ENCODE measurements around the gene CPSF6.
"Not testable (repeated sequence)": the region's sequence is repeated elsewhere in the genome, so short reads cannot be mapped to it uniquely, and the experiment has no call there.

The CPSF6 gene, protein sequence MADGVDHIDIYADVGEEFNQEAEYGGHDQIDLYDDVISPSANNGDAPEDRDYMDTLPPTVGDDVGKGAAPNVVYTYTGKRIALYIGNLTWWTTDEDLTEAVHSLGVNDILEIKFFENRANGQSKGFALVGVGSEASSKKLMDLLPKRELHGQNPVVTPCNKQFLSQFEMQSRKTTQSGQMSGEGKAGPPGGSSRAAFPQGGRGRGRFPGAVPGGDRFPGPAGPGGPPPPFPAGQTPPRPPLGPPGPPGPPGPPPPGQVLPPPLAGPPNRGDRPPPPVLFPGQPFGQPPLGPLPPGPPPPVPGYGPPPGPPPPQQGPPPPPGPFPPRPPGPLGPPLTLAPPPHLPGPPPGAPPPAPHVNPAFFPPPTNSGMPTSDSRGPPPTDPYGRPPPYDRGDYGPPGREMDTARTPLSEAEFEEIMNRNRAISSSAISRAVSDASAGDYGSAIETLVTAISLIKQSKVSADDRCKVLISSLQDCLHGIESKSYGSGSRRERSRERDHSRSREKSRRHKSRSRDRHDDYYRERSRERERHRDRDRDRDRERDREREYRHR

GRCh38 chr12:69239352-69239921 lies at the start of gene CPSF6:
CPSF6 (plus strand) TSS chr12:69239569; CDS start chr12:69239647, 78 bp downstream.
- DNase-seq (ENCODE audit: low read depth, low spot score), result peak; percentile 91

- DNase-seq (ENCODE audit: low read depth, low spot score), result no peak
These were observed 42.8 kb upstream of the CPSF6 start for GRCh38 chr12:69196302-69197288.

DNA sequence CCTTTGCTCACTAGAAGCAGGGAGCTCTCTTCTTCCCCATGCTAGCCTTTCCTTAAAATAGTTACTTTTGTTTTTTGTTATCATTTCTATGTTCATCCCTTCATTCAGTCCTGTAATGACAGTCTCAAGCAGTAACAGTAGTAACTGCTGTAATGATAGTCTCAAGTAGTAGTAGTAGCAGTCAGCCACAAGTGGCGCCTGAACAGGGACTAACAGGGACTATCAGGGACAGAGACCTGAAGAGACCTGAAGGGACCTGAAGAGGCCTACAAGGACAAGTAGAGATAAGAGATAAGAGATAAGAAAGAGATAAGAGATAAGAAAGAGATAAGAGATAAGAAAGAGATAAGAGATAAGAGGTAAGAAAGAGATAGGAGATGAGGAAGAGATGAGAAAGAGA lies 39.4 kb upstream of the CPSF6 start:
- not testable (repeated sequence) for DNase-seq (ENCODE audit: low read depth, low spot score)

DNA sequence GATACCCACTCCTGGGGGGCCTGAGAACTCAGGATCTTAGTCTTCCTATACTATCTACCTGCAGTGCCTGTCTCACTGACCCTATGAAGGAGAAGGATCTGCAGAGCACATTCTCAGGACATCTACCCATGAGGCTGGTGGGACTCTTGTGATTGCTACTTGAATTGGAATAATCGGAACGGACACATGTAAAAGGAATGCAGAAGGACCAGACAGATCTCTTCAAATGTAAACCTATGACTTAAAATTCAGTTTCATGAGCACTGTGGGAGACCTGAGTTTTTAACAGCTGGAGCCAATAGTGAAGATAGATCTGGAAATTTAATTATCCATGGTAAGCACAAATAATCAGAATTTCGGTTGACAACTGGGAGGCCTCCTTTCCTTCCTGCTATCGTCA lies 35.2 kb upstream of the CPSF6 start:
- no peak for DNase-seq (ENCODE audit: low read depth, low spot score)

DNA sequence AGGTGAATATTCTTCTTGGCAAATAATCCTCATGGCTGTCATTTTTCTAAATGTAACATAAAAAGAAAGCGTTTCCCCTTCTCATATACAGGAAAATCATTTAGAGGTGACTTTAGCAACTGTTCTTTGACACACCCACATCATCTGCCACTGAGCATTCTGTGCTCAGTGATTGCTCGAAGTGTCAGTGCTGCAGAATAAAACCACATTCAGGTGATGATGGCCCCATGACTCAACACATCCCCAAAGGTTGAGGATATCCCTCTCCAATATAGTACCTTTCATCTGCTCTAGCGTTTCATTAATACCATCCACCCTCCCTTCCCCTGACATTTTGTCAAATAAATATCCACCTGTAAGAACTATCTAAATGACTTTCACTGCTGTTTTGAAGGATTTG lies 28.7 kb upstream of the CPSF6 start:
- no peak for DNase-seq (ENCODE audit: low read depth, low spot score)

- no peak for DNase-seq (ENCODE audit: low read depth, low spot score)
These were observed 28.2 kb upstream of the CPSF6 start for GRCh38 chr12:69211160-69211559.

DNA sequence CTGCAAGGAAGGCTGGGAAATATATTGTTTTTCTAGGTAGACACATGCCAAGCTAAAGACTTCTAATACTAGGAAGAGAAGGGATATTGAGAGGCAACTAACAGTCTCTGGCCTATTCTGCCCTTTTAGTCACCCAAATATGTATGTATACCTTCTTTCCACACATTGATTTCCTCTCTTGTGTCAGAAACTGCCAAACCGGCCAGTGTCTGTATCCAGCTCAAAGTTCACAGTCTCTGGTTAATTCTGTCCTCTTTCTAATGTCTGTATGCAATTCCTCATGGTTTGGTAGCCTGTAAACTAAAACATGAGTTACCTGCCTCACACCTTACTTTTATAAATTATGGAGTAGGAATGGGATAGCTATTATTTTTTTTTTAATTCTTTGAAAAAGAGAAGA lies 25.2 kb upstream of the CPSF6 start:
- DNase-seq (ENCODE audit: low read depth, low spot score), result no peak

DNA sequence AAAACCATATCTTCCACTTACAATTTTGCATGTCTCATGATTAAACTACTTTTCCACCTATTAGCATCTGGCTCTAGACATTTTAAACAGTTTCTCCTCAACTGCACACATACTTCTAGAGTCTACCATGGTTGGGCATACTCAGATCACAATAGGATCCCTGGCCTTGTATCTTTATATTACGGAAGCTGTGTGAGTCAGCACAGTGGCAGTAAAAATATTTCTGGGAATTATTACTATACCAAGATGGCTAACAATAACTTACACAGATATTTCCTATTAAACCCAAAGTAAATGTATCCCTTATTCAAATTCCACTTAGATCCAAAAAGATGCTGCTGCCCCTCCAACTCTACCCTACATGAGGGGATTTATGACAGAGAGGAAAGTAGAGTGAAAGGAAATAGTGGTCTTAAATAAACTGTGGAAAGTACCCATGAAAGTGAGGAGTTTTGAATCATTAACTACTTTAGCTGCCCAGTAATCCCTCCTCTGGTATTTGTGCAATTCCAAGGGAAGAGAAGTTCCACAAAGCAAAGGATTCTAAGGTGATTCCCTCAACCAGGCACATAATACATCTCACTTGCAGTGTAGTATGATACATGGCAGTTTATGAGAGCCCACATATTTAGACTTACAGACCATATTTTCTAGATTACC lies 14.0 kb upstream of the CPSF6 start:
- no peak for DNase-seq (ENCODE audit: low read depth, low spot score)

DNA sequence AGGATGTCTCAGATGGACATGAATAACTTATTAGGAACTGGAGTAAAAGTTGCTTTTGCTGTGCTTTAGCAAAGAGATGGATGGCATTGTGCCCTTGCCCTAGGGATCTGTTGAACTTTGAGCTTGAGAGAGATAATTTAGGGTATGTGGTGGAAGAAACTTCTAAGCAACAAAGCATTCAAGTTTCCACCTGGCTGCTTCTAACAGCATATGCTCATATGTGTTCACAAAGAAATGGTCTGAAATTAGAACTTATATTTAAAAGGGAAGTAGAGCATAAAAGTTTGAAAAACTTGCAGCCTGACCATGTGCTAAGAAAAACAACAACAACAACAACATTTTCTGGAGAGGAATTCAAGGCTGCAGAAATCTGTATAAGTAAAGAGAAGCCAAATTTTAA lies 7.9 kb upstream of the CPSF6 start:
- no peak for DNase-seq (ENCODE audit: low read depth, low spot score)

- DNase-seq (ENCODE audit: low read depth, low spot score), result no peak
These were observed 599 bp upstream of the CPSF6 start for GRCh38 chr12:69238589-69239351.

GRCh38 chr12:69239922-69240630 lies 707 bp downstream of the CPSF6 start:
- DNase-seq (ENCODE audit: low read depth, low spot score), result peak; percentile 2

DNA sequence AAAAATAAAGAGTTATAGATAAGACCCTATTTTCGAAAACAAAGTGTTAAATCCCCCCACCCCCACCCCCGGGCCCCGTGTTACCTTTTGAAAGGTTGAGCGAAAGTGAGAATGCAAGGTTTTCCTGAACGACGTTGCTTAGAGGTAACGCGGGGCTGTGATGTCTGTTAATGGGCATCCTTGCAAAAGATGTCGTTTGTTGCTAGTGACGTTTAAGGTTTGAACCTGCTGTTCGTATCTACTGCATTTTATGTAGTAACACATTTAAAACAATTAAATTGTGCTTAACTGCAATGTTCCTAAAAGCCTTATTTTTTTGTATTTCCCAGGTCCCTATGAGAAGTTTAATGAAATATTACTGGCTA lies 1.2 kb downstream of the CPSF6 start:
- peak; percentile 3 for DNase-seq (ENCODE audit: low read depth, low spot score)

GRCh38 chr12:69241438-69242092 lies 2.2 kb downstream of the CPSF6 start:
- no peak for DNase-seq (ENCODE audit: low read depth, low spot score)

- DNase-seq (ENCODE audit: low read depth, low spot score), result no peak
These were observed 4.0 kb downstream of the CPSF6 start for GRCh38 chr12:69243099-69244084.

- no peak for DNase-seq (ENCODE audit: low read depth, low spot score)
These were observed 8.1 kb downstream of the CPSF6 start for GRCh38 chr12:69247268-69248018.

GRCh38 chr12:69252033-69252432 lies 12.7 kb downstream of the CPSF6 start:
- no peak for DNase-seq (ENCODE audit: low read depth, low spot score)

GRCh38 chr12:69254046-69254445 lies 14.7 kb downstream of the CPSF6 start:
- DNase-seq (ENCODE audit: low read depth, low spot score), result no peak

Data from activated naive CD8-positive, alpha-beta T cell treated with anti-CD3 and anti-CD28 coated beads, Interleukin-2, amount 50 U/mL, for 16 hours (primary cell).